OCI-LY3 (cell line): ENCODE measurements around the gene EPHB4.

Experiments used
- CTCF ChIP-seq: fragments of 200-600, 300-600 bp; sonication (generic); IDR thresholded peaks from 2 replicates; pipeline ENCODE4 v1.5.1; 2014; ENCODE audit warnings: antibody characterized with exemption, low read length, low read depth
- EZH2phosphoT487 ChIP-seq: fragments of 200-600 bp; shearing (Covaris generic); IDR thresholded peaks from 2 replicates; pipeline ENCODE4 v1.6.1; 2018; ENCODE audit warnings: antibody characterized with exemption, mixed run types, low read depth

- TF ChIP-seq CTCF (no peak), EZH2phosphoT487 (no peak)
Observed at GRCh38 chr7:100854146-100854895, 27.0 kb upstream of the EPHB4 start.
